NCI-H748 (cell line): ENCODE data around the gene DNAJC1.

ENCODE experiments used
- DNase-seq: peaks from one replicate; lab custom pipeline; 2025; ENCODE audit not compliant: unreplicated experiment; lab: John Stamatoyannopoulos, UW

The DNAJC1 gene

DNA sequence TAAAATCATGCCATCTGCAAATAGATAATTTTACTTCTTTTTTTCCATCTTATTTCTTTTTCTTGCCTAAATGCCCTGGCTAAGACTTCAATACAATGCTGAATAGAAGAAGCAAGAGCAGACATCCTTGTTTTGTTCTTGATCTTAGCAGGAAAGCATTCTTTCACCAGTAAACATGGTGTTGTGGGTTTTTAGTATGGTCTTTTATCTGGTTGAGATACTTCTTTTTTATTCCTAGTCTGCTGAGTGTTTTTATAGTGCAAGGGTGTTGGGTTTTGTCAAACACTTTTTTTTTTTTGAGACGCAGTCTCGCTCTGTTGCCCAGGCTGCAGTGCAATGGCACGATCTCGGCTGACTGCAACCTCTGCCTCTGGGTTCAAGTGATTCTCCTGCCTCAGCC, 232.3 kb downstream of the DNAJC1 start:
- no peak for DNase-seq

DNA sequence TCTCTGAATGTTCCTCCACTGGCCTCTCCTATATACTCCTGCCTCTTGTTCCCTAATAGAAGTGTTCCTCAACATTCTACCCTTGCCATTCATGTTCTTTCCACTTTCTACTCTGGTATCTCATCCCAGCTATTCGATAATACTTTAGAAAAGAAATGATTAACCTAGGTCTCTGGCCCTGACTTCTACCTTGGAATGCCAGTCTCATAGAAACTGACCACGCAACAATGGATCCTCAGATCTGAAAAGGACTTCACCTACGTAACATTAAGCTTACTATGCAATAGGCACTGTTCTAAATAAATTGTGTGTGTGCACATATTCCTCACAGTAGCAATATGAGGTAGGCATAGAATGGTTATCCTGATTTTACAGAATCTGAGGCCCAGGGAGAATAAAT, 234.5 kb downstream of the DNAJC1 start:
- no peak for DNase-seq

DNA sequence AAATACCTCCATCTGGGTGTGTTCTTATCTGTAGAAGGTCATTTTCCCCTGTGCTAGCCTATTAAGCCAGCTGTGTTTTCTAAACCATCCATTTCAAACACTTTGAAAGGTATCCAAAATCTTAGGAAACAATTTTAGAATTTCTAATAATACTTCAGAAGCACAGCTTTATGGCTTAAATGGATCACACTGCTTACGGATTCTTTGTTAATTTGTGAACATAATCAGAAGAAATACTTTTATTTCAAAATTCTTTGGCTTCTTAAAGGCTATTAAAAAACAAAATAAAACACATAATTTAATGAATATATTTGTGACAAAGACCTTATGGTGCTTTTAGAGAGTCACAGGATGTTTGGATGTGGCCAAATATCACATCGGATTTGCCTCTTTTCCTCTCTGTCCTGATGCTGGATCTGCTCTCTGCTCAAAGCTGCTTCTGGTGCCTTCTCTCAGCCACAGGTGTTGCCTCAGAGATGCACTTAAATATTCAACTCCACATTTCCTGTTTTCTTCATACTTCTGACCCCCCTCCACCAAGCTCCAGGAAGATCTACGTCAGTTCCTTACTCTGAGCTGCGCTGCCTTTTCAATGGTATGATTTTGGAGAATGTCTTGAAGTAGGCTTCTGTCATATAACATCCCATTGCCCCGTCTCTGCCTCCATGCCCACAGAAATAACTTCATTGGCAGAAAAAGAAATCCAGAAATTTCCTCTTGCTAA, 238.9 kb downstream of the DNAJC1 start:
- DNase-seq = no peak

- no peak for DNase-seq
Observed at GRCh38 chr10:21760332-21760731, 243.2 kb downstream of the DNAJC1 start.

DNA sequence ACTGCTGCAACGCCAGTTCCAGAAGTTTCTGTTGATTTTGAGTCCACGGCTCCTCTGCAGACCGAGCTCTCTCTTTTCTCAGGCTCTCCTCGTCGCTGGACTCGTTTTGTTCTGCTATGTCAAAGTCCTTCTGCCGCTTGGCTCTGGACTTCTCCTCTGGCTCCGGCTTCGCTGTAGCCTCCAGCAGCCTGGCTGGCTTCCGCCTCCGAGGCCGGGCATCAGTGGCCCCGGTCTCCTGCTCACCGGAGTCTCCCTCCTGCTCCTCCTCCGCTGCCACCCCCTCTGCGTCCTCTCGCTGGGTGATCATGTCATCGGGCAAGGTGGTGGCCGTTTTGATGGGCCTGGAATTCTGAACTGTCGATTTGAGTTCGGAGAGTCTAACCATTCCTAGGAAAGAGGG, 244.3 kb downstream of the DNAJC1 start:
- DNase-seq = no peak

GRCh38 chr10:21758696-21759095, 244.8 kb downstream of the DNAJC1 start:
- DNase-seq = no peak

GRCh38 chr10:21758239-21758638, 245.3 kb downstream of the DNAJC1 start:
- no peak for DNase-seq

DNA sequence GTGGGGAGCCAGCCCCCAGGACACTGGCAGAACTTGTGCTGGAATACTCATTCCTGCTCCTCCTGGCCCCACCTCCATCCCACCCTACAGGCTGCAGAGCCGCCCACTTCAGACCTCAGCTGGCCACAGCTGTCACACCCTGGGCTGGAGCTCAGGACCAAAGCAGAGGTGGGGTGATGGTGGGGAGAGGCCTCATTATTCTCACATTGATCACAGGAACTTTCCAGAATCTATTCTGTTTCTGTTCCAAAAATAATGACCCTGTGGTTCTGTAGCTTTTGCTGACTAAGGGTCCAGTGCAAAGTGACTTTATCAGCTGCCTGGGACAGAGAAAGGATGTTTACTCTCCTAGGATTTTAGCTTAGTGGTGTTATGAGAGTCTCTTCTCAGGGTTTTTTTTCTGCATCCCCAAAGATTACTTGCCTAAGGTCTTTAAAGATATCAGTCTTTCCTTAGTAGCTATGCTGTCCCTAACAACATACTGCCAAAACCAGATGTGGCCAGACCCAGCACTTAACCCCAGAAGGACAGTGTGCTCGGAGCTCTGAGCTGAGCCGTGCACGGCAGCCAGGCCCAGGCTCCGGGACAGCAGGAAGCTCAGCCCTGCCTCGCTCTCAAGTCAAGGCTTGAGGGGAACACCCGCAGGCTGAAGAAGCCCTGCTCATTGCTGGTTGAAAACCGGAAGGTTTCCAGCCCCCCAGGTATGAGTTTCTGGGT, 246.2 kb downstream of the DNAJC1 start:
- no peak for DNase-seq

- no peak for DNase-seq
Observed at GRCh38 chr10:21756707-21757106, 246.8 kb downstream of the DNAJC1 start.

GRCh38 chr10:21754410-21755011, 249.0 kb downstream of the DNAJC1 start:
- no peak for DNase-seq

DNA sequence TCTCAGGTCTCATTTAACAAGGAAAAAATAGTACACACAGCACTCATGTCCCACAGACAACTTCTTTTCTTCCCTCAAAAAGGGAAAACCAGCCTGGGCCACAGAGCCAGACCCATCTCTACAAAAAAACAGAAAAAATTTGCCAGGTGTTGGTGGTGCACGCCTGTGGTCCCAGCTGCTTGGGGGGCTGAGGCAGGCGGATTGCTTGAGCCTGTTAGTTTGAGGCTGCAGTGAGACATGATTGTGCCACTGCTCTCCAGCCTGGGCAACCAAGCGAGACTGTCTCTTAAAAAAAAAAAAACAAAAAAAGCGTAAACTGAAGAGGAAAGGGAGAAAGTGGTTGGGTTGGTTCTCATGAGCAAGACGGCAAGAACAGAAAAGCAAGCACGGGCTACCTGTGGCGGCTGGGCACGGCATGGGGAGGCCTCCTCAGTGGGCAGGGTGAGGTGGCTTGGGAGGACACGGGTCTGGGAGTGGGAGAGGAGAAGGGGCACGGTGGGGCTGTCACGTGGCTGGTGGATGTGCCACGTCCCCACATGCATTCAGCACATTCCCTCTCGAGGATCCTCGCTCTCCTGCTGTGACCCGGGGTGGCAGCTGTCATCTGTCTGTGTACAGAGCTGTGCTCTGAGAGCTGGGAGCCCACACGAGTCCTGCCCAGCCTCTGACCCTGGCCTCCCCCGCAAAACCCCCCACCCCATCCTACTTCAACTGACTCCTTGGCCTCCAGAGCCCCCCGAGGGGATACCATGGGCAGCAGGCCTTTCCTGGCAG, 249.8 kb downstream of the DNAJC1 start:
- DNase-seq = no peak

DNA sequence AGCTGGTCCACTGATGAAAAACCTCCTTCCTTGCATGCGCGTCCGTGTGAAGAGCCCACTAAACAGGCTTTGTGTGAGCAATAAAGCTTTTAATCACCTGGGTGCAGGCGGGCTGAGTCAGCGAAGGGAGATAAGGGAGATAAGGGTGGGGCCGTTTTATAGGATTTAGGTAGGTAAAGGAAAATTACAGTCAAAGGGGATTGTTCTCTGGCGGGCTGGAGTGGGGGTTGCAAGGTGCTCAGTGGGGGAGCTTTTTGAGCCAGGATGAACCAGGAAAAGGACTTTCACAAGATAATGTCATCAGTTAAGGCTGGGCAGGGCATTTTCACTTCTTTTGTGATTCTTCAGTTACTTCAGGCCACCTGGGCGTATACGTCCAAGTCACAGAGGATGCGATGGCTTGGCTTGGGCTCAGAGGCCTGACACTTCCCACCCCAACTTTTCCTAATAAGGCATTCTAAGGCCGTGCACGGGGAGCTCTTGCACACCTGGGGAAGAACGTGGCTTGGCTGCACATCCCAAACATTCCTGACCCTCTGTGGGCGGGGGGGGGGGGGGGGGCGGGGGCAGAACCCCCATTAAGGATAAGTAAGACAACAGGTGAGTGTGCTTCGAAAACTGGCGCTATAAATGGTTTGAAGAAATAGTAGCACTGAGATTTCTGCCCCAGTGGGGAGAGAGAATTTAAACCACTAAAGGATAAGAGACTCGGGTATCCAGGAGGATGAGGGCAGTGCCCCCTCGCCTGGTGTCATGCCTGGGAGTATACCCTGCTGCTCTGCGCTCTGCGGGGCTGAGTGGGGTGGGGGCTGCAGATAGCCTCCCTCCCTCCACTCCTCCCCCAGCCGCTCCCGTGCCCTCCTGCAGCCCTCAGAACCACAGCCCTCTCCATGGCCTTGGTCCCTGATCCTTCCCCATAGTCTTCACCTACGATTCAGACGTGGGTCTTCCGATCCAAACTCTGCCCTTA, 251.9 kb downstream of the DNAJC1 start:
- DNase-seq = peak; percentile 49

GRCh38 chr10:21750424-21750823, 253.1 kb downstream of the DNAJC1 start:
- no peak for DNase-seq

GRCh38 chr10:21749788-21750187, 253.7 kb downstream of the DNAJC1 start:
- no peak for DNase-seq

DNA sequence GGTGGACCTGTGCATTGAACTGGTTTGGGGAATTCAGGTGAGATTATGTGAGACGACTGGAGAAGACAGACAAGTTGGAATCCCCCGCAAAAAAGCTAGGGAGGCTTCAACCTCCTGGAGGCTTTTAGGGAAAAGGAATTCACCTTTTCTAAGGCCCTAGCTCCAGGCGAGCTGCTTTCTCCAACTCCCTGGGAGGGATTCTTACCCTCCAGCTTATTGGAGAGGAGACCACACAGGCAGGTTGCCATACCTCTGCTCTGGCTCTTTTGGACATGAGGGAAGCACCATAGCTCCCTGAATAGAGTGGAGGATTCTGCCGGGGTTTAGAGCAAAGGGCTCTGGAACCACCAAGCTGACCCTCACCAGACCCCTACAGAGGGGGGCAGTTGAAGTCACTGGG, 255.7 kb downstream of the DNAJC1 start:
- no peak for DNase-seq

DNA sequence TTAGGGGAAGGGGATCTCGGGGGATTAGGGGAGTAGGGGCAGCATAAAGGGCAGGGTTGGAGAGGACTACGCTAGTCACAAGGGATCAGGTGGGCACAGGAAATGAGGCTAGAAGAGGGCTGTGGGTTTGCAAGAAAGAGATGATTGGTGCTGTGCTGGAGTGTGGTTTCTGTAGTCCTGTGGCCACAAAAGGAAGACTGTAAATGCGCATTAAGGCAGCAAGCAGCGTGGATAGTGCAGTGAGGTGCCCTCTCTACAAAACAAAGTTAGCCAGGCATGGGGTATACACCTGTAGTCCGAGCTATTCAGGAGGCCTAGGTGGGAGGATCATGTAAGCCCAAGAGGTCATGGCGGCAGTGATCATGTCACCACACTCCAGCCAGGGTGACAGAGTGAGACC, 257.4 kb downstream of the DNAJC1 start:
- DNase-seq = no peak

- no peak for DNase-seq
Observed at GRCh38 chr10:21744223-21744622, 259.3 kb downstream of the DNAJC1 start.

DNA sequence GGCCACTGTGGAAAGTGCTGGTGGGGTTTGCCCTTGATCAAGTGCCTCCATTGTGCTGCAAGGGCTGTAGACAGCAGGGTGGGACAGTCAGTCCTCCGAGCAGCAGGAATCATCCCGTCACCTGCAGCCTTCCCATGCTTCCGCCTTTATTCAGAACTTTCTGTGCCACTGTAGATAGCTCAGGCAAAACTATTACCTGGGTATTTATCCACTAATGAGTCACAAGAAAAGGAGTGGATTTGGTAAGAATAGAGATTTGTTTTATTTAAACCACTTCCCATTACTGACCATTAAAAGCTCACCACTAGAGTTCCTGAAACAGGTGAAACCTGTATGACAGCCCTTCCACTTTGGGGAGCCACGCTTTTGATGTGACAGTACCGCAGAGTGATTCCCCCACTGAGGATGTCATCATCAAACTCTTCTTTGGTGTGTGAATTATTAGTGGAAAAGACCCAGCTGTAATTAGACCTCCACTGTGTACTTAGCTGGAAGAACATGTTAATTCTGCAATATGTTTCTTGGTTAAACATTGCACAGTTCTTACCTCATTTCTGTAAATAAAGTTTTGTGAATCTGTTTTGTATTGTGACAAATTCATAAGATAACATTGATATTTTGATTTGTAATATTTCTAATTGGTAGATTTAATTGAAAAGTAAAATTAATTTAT, 260.7 kb downstream of the DNAJC1 start:
- DNase-seq = no peak

- no peak for DNase-seq
Observed at GRCh38 chr10:21740989-21741388, 262.5 kb downstream of the DNAJC1 start.

DNA sequence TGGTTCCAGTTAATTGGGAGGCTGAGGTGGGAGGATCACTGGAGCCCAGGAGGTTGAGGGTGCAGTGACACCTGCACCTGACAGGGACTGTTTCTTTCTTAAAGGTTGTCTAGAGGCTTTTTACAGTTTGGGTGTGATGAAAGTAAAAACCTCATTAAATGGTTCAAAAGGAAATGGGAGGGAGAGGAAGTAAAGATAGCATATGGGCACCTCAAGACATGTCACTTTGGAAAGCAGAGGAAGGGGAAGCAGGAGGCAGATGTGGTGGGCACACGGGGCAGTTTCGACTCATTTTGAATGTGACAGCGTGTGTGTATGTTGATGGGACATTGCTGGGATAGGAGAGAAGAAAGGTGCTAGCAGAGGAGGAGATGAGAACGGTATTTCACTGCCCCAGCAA, 266.4 kb downstream of the DNAJC1 start:
- DNase-seq = no peak
